GM12874 (cell line): ENCODE data around the gene MYCBPAP.

ENCODE experiments used
- CTCF ChIP-seq: IDR thresholded peaks from 2 replicates; pipeline ENCODE4 v1.5.1; 2011; ENCODE audit warnings: low read depth, mild to moderate bottlenecking, control low read depth, low read length, moderate library complexity; ENCODE audit not compliant: insufficient read depth

The MYCBPAP gene

GRCh38 chr17:50540560-50541401, 32.5 kb downstream of the MYCBPAP start:
- no peak for TF ChIP-seq CTCF

- TF ChIP-seq CTCF = no peak
Measured at GRCh38 chr17:50541402-50541715, 33.1 kb downstream of the MYCBPAP start.

GRCh38 chr17:50541716-50542688, 33.8 kb downstream of the MYCBPAP start:
- peak; percentile 68 for TF ChIP-seq CTCF

GRCh38 chr17:50542795-50543774, 34.8 kb downstream of the MYCBPAP start:
- TF ChIP-seq CTCF = no peak

- no peak for TF ChIP-seq CTCF
Measured at GRCh38 chr17:50544516-50544915, 36.3 kb downstream of the MYCBPAP start.

- no peak for TF ChIP-seq CTCF
Measured at GRCh38 chr17:50545311-50545710, 37.1 kb downstream of the MYCBPAP start.
